ENCODE results near the gene GJD3. TPM values are rescaled to one million over a fixed set of nuclear protein-coding genes. Genes with fewer than 3 reads are reported as not detected.
"Not testable (repeated sequence)": the region's sequence is repeated elsewhere in the genome, so short reads cannot be mapped to it uniquely, and the experiment has no call there.

GJD3 gene
- total RNA-seq, 2 donors from 2014 or later, result 1.3 TPM; not detected in 1

DNA sequence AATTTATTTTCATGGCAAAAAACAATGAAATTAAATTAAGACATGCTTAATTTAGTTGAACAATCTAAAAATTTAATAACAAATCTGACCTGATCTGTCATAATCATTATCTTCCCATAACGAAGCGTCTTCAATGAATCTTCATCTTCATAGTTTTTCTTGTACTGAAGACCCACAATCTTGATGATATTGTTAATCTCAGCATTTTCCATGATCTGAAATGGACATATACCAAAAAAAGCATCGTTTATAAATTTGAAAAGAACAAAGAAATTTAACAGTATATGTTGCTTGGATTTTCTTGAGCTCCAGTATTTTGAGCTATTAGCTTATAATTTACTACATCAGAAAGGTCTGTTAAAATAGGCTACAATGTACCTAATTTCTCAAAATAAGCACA is 42.9 kb upstream of the GJD3 start:
- no peaks in the 10 kb centered on the region for H3K36me3 ChIP-seq (replicated peaks in 1 of 2; ENCODE audit: insufficient read depth in 1 of 2, low read depth in 2 of 2)
- H3K27ac ChIP-seq, result no peak overlapping the region
- no peaks in the 10 kb centered on the region for H3K27me3 ChIP-seq
- ATAC-seq (no peak), DNase-seq (no peak)
- intact Hi-C loops (cut with DNase I), result no loop called here
- no peaks in the 10 kb centered on the region for H3K9me3 ChIP-seq
- no peak for TF ChIP-seq POLR2A (IDR thresholded peaks at IDR 0.05)
- TF ChIP-seq, protein P1, sequence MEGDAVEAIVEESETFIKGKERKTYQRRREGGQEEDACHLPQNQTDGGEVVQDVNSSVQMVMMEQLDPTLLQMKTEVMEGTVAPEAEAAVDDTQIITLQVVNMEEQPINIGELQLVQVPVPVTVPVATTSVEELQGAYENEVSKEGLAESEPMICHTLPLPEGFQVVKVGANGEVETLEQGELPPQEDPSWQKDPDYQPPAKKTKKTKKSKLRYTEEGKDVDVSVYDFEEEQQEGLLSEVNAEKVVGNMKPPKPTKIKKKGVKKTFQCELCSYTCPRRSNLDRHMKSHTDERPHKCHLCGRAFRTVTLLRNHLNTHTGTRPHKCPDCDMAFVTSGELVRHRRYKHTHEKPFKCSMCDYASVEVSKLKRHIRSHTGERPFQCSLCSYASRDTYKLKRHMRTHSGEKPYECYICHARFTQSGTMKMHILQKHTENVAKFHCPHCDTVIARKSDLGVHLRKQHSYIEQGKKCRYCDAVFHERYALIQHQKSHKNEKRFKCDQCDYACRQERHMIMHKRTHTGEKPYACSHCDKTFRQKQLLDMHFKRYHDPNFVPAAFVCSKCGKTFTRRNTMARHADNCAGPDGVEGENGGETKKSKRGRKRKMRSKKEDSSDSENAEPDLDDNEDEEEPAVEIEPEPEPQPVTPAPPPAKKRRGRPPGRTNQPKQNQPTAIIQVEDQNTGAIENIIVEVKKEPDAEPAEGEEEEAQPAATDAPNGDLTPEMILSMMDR (IDR thresholded peaks at IDR 0.05), result no peak
- H3K4me1 ChIP-seq, result no peaks in the 10 kb centered on the region
- WGBS, 2 donors, result 93 to 96% methylated on average over 3 of the region's 3 CpGs
- H3K4me3 ChIP-seq, result no peak overlapping the region

DNA sequence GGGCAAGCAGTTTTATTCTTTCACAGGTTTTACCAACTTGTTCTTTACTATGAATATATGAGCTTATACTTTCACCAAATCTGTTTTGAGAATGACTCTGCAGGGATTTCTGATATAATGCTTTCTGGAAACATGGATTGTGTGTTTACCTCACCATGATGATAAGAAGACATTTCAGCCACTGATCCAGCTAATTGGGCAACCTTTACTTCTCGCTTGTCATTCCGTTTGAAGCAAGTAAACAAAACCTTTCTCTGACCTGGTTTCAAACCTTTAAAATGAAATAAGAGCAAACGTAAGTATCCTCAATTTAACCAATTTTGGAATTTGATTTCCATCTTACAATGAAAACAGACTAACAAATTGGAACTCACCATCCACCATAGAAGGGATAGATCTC is 39.5 kb upstream of the GJD3 start:
- TF ChIP-seq POLR2A (IDR thresholded peaks at IDR 0.05), result no peak
- TF ChIP-seq, protein P1 (IDR thresholded peaks at IDR 0.05), result no peak
- Histone ChIP-seq H3K27ac (no peak overlapping the region), H3K4me1 (no peaks in the 10 kb centered on the region), H3K4me3 (no peak overlapping the region), H3K36me3 (replicated peaks in 1 of 2; ENCODE audit: insufficient read depth in 1 of 2, low read depth in 2 of 2) (no peaks in the 10 kb centered on the region), H3K27me3 (no peaks in the 10 kb centered on the region), H3K9me3 (no peaks in the 10 kb centered on the region)
- intact Hi-C loops (cut with DNase I), result no loop called here
- ATAC-seq, result no peak
- 38% methylated on average over 3 of the region's 3 CpGs for WGBS, 2 donors
- DNase-seq, result no peak

DNA sequence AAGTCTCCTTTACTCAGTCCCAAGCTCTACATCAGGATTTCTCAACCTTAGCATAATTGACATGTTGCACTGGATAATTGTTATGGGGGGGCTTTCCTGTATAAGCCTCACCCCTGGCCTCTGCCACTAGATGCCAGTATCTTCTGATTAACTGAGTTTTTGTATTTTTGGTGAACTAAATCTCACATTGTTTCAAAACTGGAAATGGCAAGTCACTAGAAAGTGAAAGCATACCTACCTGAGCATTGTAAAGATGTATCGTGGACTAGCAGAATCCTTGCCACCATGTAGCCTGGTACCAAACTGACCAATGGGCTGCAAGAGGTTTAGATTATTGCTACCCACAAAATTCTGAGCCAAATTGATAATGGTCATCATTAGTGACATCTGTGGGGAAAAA is 38.1 kb upstream of the GJD3 start:
- no peak for TF ChIP-seq POLR2A (IDR thresholded peaks at IDR 0.05)
- TF ChIP-seq, protein P1 (IDR thresholded peaks at IDR 0.05), result no peak
- H3K36me3 ChIP-seq (replicated peaks in 1 of 2; ENCODE audit: insufficient read depth in 1 of 2, low read depth in 2 of 2), result no peaks in the 10 kb centered on the region
- no peak overlapping the region for H3K27ac ChIP-seq
- no peak for DNase-seq
- H3K4me3 ChIP-seq, result no peak overlapping the region
- no peaks in the 10 kb centered on the region for H3K9me3 ChIP-seq
- H3K27me3 ChIP-seq, result no peaks in the 10 kb centered on the region
- intact Hi-C loops (cut with DNase I), result no loop called here
- no peaks in the 10 kb centered on the region for H3K4me1 ChIP-seq
- no peak for ATAC-seq
- 87 to 100% methylated on average over 1 of the region's 1 CpG for WGBS, 2 donors

DNA sequence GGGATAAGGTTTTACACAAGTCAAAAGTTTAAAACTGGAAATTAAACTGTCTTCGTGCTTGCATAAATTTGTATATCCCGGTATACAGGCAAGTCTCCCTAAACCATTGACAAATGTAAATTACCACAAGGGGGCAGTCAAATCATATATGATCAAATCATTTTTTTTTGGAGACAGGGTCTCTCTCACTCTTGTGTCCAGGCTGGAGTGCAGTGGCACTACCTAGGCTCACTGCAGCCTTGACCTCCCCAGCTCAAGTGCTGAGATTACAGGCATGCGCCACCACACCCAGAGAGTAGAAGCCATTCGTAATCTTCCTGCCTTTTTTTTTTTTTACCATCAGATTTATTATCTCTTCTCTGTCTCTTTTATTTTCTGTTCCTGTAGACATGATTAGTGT is 34.6 kb upstream of the GJD3 start:
- no peak overlapping the region for H3K27ac ChIP-seq
- TF ChIP-seq POLR2A (IDR thresholded peaks at IDR 0.05), result no peak
- TF ChIP-seq, protein P1 (IDR thresholded peaks at IDR 0.05), result peak in 6 of 7 experiments; percentile 46 to 66 (median 53)
- H3K27me3 ChIP-seq, result no peaks in the 10 kb centered on the region
- intact Hi-C loops (cut with DNase I), result no loop called here
- no peaks in the 10 kb centered on the region for H3K4me1 ChIP-seq
- no peaks in the 10 kb centered on the region for H3K36me3 ChIP-seq (replicated peaks in 1 of 2; ENCODE audit: insufficient read depth in 1 of 2, low read depth in 2 of 2)
- WGBS, 2 donors, result 42 to 50% methylated on average over 4 of the region's 4 CpGs
- H3K4me3 ChIP-seq, result no peak overlapping the region
- DNase-seq (no peak), ATAC-seq (peak; percentile 68)
- H3K9me3 ChIP-seq, result no peaks in the 10 kb centered on the region

DNA sequence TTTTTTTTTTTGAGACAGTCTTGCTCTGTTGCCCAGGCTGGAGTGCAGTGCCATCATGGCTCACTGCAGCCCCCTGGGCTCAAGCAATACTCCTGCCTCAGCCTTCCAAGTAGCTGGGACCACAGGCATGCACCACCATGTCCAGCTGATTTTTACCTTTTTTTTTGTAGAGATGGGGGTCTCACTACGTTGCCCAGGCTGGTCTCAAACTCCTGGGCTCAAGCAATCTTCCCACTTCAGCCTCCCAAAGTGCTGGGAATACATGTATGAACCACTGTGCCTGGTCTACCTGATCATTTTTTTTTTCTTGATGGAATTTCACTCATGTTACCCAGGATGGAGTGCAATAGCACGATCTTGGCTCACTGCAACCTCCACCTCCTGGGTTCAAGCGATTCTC is 22.0 kb upstream of the GJD3 start:
- H3K9me3 ChIP-seq; H3K27ac ChIP-seq; H3K4me1 ChIP-seq; DNase-seq; ATAC-seq; H3K4me3 ChIP-seq; H3K27me3 ChIP-seq; intact Hi-C loops (cut with DNase I); H3K36me3 ChIP-seq (replicated peaks in 1 of 2; ENCODE audit: insufficient read depth in 1 of 2, low read depth in 2 of 2): not testable (repeated sequence)
- 96% methylated on average over 3 of the region's 3 CpGs for WGBS, 2 donors

All from body of pancreas (tissue), 4 donors.